ENCODE measurements around the gene CCDC33.

The CCDC33 gene

GRCh38 chr15:74208901-74209559, 27.1 kb upstream of the CCDC33 start:
- FAIRE-seq (no peak), DNase-seq (ENCODE audit: low spot score) (peak; percentile 67)

GRCh38 chr15:74209560-74209958, 26.6 kb upstream of the CCDC33 start:
- no peak for FAIRE-seq
- no peak for DNase-seq (ENCODE audit: low spot score)

- DNase-seq (ENCODE audit: low spot score), result peak; percentile 44
- FAIRE-seq, result no peak
Observed at GRCh38 chr15:74209997-74210671, 26.0 kb upstream of the CCDC33 start.

GRCh38 chr15:74210729-74211128, 25.4 kb upstream of the CCDC33 start:
- no peak for DNase-seq (ENCODE audit: low spot score)
- FAIRE-seq, result no peak

GRCh38 chr15:74211656-74212055, 24.5 kb upstream of the CCDC33 start:
- FAIRE-seq (no peak), DNase-seq (ENCODE audit: low spot score) (no peak)

GRCh38 chr15:74212494-74212893, 23.6 kb upstream of the CCDC33 start:
- FAIRE-seq, result no peak
- no peak for DNase-seq (ENCODE audit: low spot score)

- DNase-seq (ENCODE audit: low spot score), result no peak
- FAIRE-seq, result no peak
Observed at GRCh38 chr15:74213858-74214284, 22.3 kb upstream of the CCDC33 start.

- DNase-seq (ENCODE audit: low spot score) (no peak), FAIRE-seq (no peak)
Observed at GRCh38 chr15:74214324-74215021, 21.7 kb upstream of the CCDC33 start.

GRCh38 chr15:74215958-74216357, 20.2 kb upstream of the CCDC33 start:
- FAIRE-seq (no peak), DNase-seq (ENCODE audit: low spot score) (no peak)

GRCh38 chr15:74216949-74217348, 19.2 kb upstream of the CCDC33 start:
- DNase-seq (ENCODE audit: low spot score) (no peak), FAIRE-seq (no peak)

GRCh38 chr15:74217907-74218885, 17.9 kb upstream of the CCDC33 start:
- FAIRE-seq (no peak), DNase-seq (ENCODE audit: low spot score) (no peak)

- DNase-seq (ENCODE audit: low spot score) (no peak), FAIRE-seq (no peak)
Observed at GRCh38 chr15:74220475-74221248, 15.5 kb upstream of the CCDC33 start.

GRCh38 chr15:74221399-74222239, 14.5 kb upstream of the CCDC33 start:
- FAIRE-seq (no peak), DNase-seq (ENCODE audit: low spot score) (no peak)

GRCh38 chr15:74222240-74223119, 13.6 kb upstream of the CCDC33 start:
- FAIRE-seq (no peak), DNase-seq (ENCODE audit: low spot score) (no peak)

- DNase-seq (ENCODE audit: low spot score) (no peak), FAIRE-seq (no peak)
Observed at GRCh38 chr15:74225928-74226327, 10.2 kb upstream of the CCDC33 start.

GRCh38 chr15:74226761-74227540, 9.2 kb upstream of the CCDC33 start:
- FAIRE-seq, result no peak
- no peak for DNase-seq (ENCODE audit: low spot score)

GRCh38 chr15:74227968-74228722, 8.0 kb upstream of the CCDC33 start:
- DNase-seq (ENCODE audit: low spot score) (no peak), FAIRE-seq (no peak)
